Parathyroid adenoma (tissue), 2 donors: ENCODE measurements around the gene TMCC3.

Experiments used
- H2AFZ ChIP-seq: fragments of 300-600 bp; sonication (generic); one replicate; pipeline ENCODE4 v1.7.0; 2017; ENCODE audit warnings: antibody characterized with exemption, mild to moderate bottlenecking
- H3K27ac ChIP-seq: fragments of 300-600 bp; sonication (generic); one replicate; pipeline ENCODE4 v1.7.0; 2017
- H3K27me3 ChIP-seq: fragments of 300-600 bp; sonication (generic); one replicate; pipeline ENCODE4 v1.7.0; 2017; ENCODE audit warnings: low read length; ENCODE audit not compliant: control insufficient read depth, insufficient read depth
- H3K36me3 ChIP-seq: fragments of 300-600 bp; sonication (generic); one replicate; pipeline ENCODE4 v1.7.0; 2017; ENCODE audit warnings: low read length; ENCODE audit not compliant: control insufficient read depth, insufficient read depth
- H3K4me1 ChIP-seq: fragments of 300-600 bp; sonication (generic); one replicate; pipeline ENCODE4 v1.7.0; 2017; ENCODE audit warnings: control low read depth
- H3K4me2 ChIP-seq: fragments of 300-600 bp; sonication (generic); one replicate; pipeline ENCODE4 v1.7.0; 2017; ENCODE audit warnings: low read length
- H3K4me3 ChIP-seq: fragments of 300-600 bp; sonication (generic); one replicate; pipeline ENCODE4 v1.7.0; 2017; ENCODE audit warnings: low read depth, low read length
- H3K79me2 ChIP-seq: fragments of 300-600 bp; sonication (generic); one replicate; pipeline ENCODE4 v1.7.0; 2017; ENCODE audit warnings: control low read depth
- H3K9ac ChIP-seq: fragments of 300-600 bp; sonication (generic); one replicate; pipeline ENCODE4 v1.7.0; 2017; ENCODE audit warnings: mild to moderate bottlenecking
- H3K9me3 ChIP-seq: fragments of 300-600 bp; sonication (generic); one replicate; pipeline ENCODE4 v1.7.0; 2017; ENCODE audit warnings: low read length; ENCODE audit not compliant: control insufficient read depth
- CTCF ChIP-seq: fragments of 300-600 bp; sonication (generic); IDR thresholded peaks from one replicate; pipeline ENCODE4 v1.7.0; 2017; ENCODE audit warnings: antibody characterized with exemption, mild to moderate bottlenecking
- donor health status: primary hyperparathyroidism.

Gene TMCC3

GRCh38 chr12:94678849-94679248 is 28.5 kb upstream of the TMCC3 start:
- Histone ChIP-seq H3K27ac (no peak overlapping the region), H3K9me3 (no peaks in the 10 kb centered on the region), H3K4me2 (no peak overlapping the region), H3K27me3 (no peaks in the 10 kb centered on the region), H2AFZ (no peak overlapping the region), H3K79me2 (no peaks in the 10 kb centered on the region), H3K4me1 (peaks cover 3% of the 10 kb centered on the region), H3K36me3 (no peaks in the 10 kb centered on the region), H3K9ac (no peak overlapping the region), H3K4me3 (no peak overlapping the region)
- TF ChIP-seq CTCF = no peak

GRCh38 chr12:94678379-94678778 is 28.0 kb upstream of the TMCC3 start:
- no peaks in the 10 kb centered on the region for H3K27me3 ChIP-seq
- no peak for TF ChIP-seq CTCF
- H3K27ac ChIP-seq = no peak overlapping the region

GRCh38 chr12:94677778-94678177 is 27.4 kb upstream of the TMCC3 start:
- TF ChIP-seq CTCF = no peak
- Histone ChIP-seq H3K27ac (no peak overlapping the region), H2AFZ (no peak overlapping the region), H3K36me3 (no peaks in the 10 kb centered on the region), H3K4me3 (no peak overlapping the region), H3K9ac (no peak overlapping the region), H3K4me2 (no peak overlapping the region), H3K79me2 (no peaks in the 10 kb centered on the region), H3K4me1 (peaks cover 3% of the 10 kb centered on the region), H3K27me3 (no peaks in the 10 kb centered on the region), H3K9me3 (no peaks in the 10 kb centered on the region)

More at GRCh38 chr12:94678379-94678778, 28.0 kb upstream of the TMCC3 start:
- no peak overlapping the region for H3K4me3 ChIP-seq
- H3K36me3 ChIP-seq = no peaks in the 10 kb centered on the region
- H2AFZ ChIP-seq = no peak overlapping the region
- H3K79me2 ChIP-seq = no peaks in the 10 kb centered on the region
- H3K9ac ChIP-seq = no peak overlapping the region
- no peaks in the 10 kb centered on the region for H3K9me3 ChIP-seq
- peaks cover 3% of the 10 kb centered on the region for H3K4me1 ChIP-seq
- H3K4me2 ChIP-seq = no peak overlapping the region

GRCh38 chr12:94676922-94677321 is 26.6 kb upstream of the TMCC3 start:
- H3K79me2 ChIP-seq = no peaks in the 10 kb centered on the region
- H3K9ac ChIP-seq = no peak overlapping the region
- H3K27ac ChIP-seq = no peak overlapping the region
- peaks cover 3% of the 10 kb centered on the region for H3K4me1 ChIP-seq
- TF ChIP-seq CTCF = no peak
- no peaks in the 10 kb centered on the region for H3K36me3 ChIP-seq
- no peak overlapping the region for H3K4me3 ChIP-seq
- H2AFZ ChIP-seq = no peak overlapping the region
- H3K9me3 ChIP-seq = no peaks in the 10 kb centered on the region
- no peaks in the 10 kb centered on the region for H3K27me3 ChIP-seq
- H3K4me2 ChIP-seq = no peak overlapping the region

GRCh38 chr12:94676031-94676641 is 25.8 kb upstream of the TMCC3 start:
- no peaks in the 10 kb centered on the region for H3K79me2 ChIP-seq
- peak overlapping the region; percentile 33 for H3K27ac ChIP-seq
- TF ChIP-seq CTCF = no peak
- H3K27me3 ChIP-seq = no peaks in the 10 kb centered on the region
- H3K9me3 ChIP-seq = no peaks in the 10 kb centered on the region
- no peak overlapping the region for H3K9ac ChIP-seq
- H2AFZ ChIP-seq = no peak overlapping the region
- H3K4me1 ChIP-seq = peaks cover 3% of the 10 kb centered on the region
- H3K4me3 ChIP-seq = no peak overlapping the region
- H3K36me3 ChIP-seq = no peaks in the 10 kb centered on the region
- no peak overlapping the region for H3K4me2 ChIP-seq
